Ishikawa (cell line): Measurements from ENCODE around the gene DUSP22.

Source experiments
- CEBPB ChIP-seq: IDR thresholded peaks from 2 replicates; pipeline ENCODE4 v1.6.1; 2012
- CREB1 ChIP-seq: IDR thresholded peaks from 2 replicates; pipeline ENCODE4 v1.6.1; 2012; ENCODE audit warnings: low read depth
- EGR1 ChIP-seq: IDR thresholded peaks from 2 replicates; pipeline ENCODE4 v1.6.1; 2012
- EP300 ChIP-seq: IDR thresholded peaks from 2 replicates; pipeline ENCODE4 v1.6.1; 2012; ENCODE audit warnings: borderline replicate concordance
- FOXM1 ChIP-seq: IDR thresholded peaks from 2 replicates; pipeline ENCODE4 v1.6.1; 2012; ENCODE audit warnings: low read depth, borderline replicate concordance
- NFIC ChIP-seq: IDR thresholded peaks from 2 replicates; pipeline ENCODE4 v1.6.1; 2012
- RAD21 ChIP-seq: IDR thresholded peaks from 2 replicates; pipeline ENCODE4 v1.6.1; 2012; ENCODE audit warnings: low read depth
- TAF1 ChIP-seq: IDR thresholded peaks from 2 replicates; pipeline ENCODE4 v1.6.1; 2012; ENCODE audit warnings: low read depth, mild to moderate bottlenecking
- TCF12 ChIP-seq: IDR thresholded peaks from 2 replicates; pipeline ENCODE4 v1.6.1; 2012; ENCODE audit warnings: low read depth
- TEAD4 ChIP-seq: IDR thresholded peaks from 2 replicates; pipeline ENCODE4 v1.6.1; 2012
- USF1 ChIP-seq: IDR thresholded peaks from 2 replicates; pipeline ENCODE4 v1.6.1; 2012
- YY1 ChIP-seq: IDR thresholded peaks from 2 replicates; pipeline ENCODE4 v1.6.1; 2012; ENCODE audit warnings: low read depth
- ZBTB7A ChIP-seq: IDR thresholded peaks from 2 replicates; pipeline ENCODE4 v1.6.1; 2012; ENCODE audit warnings: low read depth
- TF ChIP-seq, protein P1 (sequence below): IDR thresholded peaks from 2 replicates; pipeline ENCODE4 v1.6.1; 2012
- TF ChIP-seq, protein P2 (sequence below): IDR thresholded peaks from 2 replicates; pipeline ENCODE4 v1.6.1; 2012; ENCODE audit warnings: low read depth, mild to moderate bottlenecking

DUSP22 gene

DNA sequence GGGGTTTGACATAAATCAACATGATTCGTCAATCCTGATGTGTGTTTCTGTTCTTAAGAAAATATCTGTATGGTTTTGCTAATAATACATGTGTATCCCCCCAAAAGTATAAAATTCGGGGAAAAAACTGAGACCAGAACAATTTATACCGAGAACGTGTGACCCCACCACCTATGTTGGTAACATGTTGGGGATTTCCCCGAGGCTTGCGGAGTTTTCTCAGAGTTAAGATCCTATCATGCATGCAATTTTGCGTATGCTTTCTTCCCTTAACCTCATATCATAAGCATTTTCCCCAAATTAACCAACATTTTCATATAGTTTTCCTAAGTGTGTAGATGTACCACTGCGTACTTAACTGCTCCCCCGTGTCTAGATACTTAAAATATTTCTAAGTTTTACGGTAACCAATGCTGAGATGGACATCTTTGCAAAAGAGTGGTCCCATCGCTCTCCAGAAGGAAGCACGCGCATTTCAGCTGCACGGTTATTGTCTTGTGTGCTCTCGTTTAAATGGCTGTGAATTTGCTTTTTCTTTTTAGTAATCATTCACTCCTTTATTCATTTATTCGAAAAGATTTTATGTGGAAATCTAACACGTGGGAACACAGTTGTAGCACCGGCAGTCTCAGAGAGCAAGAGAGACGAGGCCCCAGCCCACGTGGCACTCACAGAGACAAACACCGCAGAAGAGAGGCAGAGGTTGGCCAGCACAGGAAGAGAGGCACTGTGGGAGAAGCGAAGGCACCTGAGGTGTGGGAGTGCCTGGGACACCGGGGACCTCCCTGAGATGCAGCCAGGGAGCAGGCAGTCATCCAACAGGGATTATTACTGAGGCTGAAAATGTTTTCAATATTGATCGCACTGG lies 86.0 kb downstream of the DUSP22 start:
- no peak for TF ChIP-seq YY1
- TF ChIP-seq, protein P1, sequence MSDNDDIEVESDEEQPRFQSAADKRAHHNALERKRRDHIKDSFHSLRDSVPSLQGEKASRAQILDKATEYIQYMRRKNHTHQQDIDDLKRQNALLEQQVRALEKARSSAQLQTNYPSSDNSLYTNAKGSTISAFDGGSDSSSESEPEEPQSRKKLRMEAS = no peak
- TF ChIP-seq, protein P2, sequence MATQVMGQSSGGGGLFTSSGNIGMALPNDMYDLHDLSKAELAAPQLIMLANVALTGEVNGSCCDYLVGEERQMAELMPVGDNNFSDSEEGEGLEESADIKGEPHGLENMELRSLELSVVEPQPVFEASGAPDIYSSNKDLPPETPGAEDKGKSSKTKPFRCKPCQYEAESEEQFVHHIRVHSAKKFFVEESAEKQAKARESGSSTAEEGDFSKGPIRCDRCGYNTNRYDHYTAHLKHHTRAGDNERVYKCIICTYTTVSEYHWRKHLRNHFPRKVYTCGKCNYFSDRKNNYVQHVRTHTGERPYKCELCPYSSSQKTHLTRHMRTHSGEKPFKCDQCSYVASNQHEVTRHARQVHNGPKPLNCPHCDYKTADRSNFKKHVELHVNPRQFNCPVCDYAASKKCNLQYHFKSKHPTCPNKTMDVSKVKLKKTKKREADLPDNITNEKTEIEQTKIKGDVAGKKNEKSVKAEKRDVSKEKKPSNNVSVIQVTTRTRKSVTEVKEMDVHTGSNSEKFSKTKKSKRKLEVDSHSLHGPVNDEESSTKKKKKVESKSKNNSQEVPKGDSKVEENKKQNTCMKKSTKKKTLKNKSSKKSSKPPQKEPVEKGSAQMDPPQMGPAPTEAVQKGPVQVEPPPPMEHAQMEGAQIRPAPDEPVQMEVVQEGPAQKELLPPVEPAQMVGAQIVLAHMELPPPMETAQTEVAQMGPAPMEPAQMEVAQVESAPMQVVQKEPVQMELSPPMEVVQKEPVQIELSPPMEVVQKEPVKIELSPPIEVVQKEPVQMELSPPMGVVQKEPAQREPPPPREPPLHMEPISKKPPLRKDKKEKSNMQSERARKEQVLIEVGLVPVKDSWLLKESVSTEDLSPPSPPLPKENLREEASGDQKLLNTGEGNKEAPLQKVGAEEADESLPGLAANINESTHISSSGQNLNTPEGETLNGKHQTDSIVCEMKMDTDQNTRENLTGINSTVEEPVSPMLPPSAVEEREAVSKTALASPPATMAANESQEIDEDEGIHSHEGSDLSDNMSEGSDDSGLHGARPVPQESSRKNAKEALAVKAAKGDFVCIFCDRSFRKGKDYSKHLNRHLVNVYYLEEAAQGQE = no peak
- TF ChIP-seq EP300 = no peak
- TF ChIP-seq TAF1 = no peak
- TF ChIP-seq TEAD4 = no peak
- no peak for TF ChIP-seq EGR1
- no peak for TF ChIP-seq ZBTB7A
- TF ChIP-seq RAD21 = no peak
- TF ChIP-seq CEBPB = no peak
- no peak for TF ChIP-seq USF1
- TF ChIP-seq FOXM1 = no peak
- no peak for TF ChIP-seq CREB1
- no peak for TF ChIP-seq NFIC
- no peak for TF ChIP-seq TCF12

DNA sequence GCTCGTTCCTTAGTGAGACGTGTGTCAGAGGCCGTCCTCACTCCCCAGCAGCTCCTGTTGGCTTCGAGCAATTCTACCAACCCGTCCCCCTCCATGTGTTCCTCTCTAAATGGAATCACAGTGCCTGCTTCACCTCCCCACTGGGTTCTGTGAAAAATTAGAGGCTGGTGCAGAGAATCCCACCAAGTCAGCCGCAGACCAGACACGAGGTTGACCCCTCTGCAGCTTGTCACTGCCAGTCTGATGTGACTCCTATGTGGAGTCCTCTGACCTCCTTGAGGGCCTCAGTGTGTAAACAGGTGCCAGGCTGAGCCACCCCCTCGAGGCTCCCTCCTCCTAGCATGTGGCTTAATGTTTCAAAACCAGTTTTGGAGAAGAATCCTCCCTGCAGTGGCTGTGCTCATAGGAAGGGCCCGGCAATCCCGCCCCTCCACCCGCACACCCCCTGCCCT lies 86.7 kb downstream of the DUSP22 start:
- TF ChIP-seq, protein P2 = no peak
- no peak for TF ChIP-seq NFIC
- TF ChIP-seq TCF12 = no peak
- no peak for TF ChIP-seq RAD21
- TF ChIP-seq CREB1 = no peak
- no peak for TF ChIP-seq EP300
- no peak for TF ChIP-seq CEBPB
- no peak for TF ChIP-seq EGR1
- TF ChIP-seq TAF1 = no peak
- no peak for TF ChIP-seq FOXM1

- TF ChIP-seq ZBTB7A (no peak), EGR1 (no peak)
Measured at GRCh38 chr6:379410-380181, 87.3 kb downstream of the DUSP22 start.

DNA sequence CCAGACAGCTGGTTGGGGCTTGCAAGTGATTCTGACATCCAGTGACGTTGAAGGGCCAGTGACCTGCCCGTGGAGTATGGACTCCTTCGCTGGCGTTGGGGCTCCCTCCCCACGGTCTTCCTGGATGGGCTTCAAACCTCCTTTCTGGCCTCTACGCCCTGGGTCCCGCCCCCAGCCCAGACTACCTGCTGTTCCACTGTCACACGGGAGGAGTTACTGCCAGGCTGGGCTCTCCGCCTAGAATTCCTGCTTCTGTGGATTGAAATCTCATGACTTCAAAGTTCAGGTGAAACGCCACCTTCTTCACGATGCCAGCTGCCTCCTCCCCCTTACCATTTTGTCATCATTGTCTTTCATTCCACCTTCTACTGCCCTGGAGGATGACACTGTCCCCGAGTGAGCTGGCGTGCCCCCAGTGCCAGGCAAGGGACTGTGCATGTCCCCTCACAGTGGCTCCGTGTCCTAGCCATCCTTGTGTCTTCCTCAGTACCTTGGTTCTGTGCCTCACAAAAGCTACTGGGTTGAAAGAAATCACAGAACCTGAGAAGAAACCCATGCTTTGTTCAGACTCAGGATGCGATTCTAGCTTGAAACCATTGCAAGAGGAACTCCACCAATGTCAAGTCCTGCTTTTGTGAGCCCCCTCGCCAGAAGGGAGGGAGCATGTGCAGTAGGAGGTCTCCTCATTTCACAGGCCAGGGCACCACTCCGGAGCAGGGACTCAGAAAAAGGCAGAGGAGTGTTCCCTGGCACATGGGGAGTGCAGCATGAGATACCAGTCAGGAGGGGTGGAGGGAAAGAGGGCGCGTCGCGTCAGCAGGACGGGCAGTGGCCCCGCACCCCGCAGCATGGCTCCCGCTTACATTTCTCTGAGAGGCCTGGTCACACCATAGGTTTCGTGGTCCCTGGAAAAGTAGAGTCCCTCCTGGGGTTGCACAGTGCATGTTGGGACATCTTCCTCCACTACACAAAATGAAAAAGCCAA lies 88.2 kb downstream of the DUSP22 start:
- TF ChIP-seq YY1 (no peak), ZBTB7A (no peak), FOXM1 (no peak), NFIC (no peak), EP300 (no peak), RAD21 (no peak), USF1 (no peak), TEAD4 (no peak), CEBPB (no peak), TCF12 (no peak), TAF1 (no peak), EGR1 (no peak)
- TF ChIP-seq, protein P2 = no peak
- TF ChIP-seq, protein P1 = no peak
